HepG2 (cell line): ENCODE measurements around the gene IFNG-AS1. TPM values are rescaled to one million over a fixed set of nuclear protein-coding genes. Genes with fewer than 3 reads are reported as not detected.

Experiments
- ATAC-seq: fragments of 200-7000 bp; cut with Tn5 transposase; 3 replicates; pipeline ENCODE4 v1.9.1; 2020; ENCODE audit warnings: mild to moderate bottlenecking, moderate library complexity
- BruUV-seq: library from RNA; stranded (reverse); fragments of 400-500 nt; replicated peaks from 2 replicates; lab custom pipeline; 2021; lab: Mats Ljungman, UMichigan
- CTCF ChIA-PET: fragments of 300-600 bp; formaldehyde crosslinking; extraction: SDS; loops from one replicate; lab custom pipeline; 2021; ENCODE audit warnings: low total read pairs, inconsistent platforms, low intra/inter-chr PET ratio; lab: Yijun Ruan, JAX
- POLR2A ChIA-PET: fragments of 350-600 bp; sonication (Branson Sonifier 250); formaldehyde crosslinking; loops from one replicate; lab custom pipeline; 2020; ENCODE audit warnings: antibody characterized with exemption, inconsistent platforms; lab: Yijun Ruan, JAX
- DNase-seq: peaks from one replicate; pipeline ENCODE4 v3.0.0-alpha.2; 2015; ENCODE audit warnings: low spot score
- FAIRE-seq: peaks from 3 replicates; lab custom pipeline; 2011; peaks lifted over from hg19 to GRCh38; lab: Jason Lieb, UNC
- H2AFZ ChIP-seq: one replicate; pipeline ENCODE4 v1.6.1; 2011; ENCODE audit warnings: low read length, inconsistent platforms
- H3K27ac ChIP-seq: fragments of 300-600 bp; 3 replicates; pipeline ENCODE4 v1.8.0; 2011; ENCODE audit warnings: mixed run types, mild to moderate bottlenecking, mixed read lengths, low read length, inconsistent platforms; ENCODE audit not compliant: insufficient read depth; ENCODE audit errors: extremely low read length
- H3K27me3 ChIP-seq, 2 experiments: fragments of 200-600 bp in 1 of 2; 2 replicates in 1 of 2; 3 replicates in 1 of 2; pipeline versions ENCODE4 v1.6.0 to v1.8.0; 2011; ENCODE audit warnings: low read length in 2 of 2, mild to moderate bottlenecking in 2 of 2, moderate library complexity in 2 of 2, inconsistent platforms in 1 of 2; ENCODE audit not compliant: insufficient read depth in 2 of 2, control insufficient read depth in 1 of 2
- H3K36me3 ChIP-seq, 2 experiments: fragments of 200-600 bp in 1 of 2; replicated peaks in 1 of 2; 2 replicates in 1 of 2; 3 replicates in 1 of 2; pipeline versions ENCODE4 v1.5.1 to v1.8.0; 2011; ENCODE audit warnings: low read length in 2 of 2, inconsistent platforms in 1 of 2; ENCODE audit not compliant: insufficient read depth in 2 of 2, control insufficient read depth in 1 of 2
- H3K4me1 ChIP-seq: 2 replicates; pipeline ENCODE4 v1.5.1; 2012; ENCODE audit warnings: low read length, inconsistent platforms; ENCODE audit not compliant: insufficient read depth
- H3K4me2 ChIP-seq: 2 replicates; pipeline ENCODE4 v1.6.0; 2011; ENCODE audit warnings: low read depth, low read length, inconsistent platforms
- H3K4me3 ChIP-seq, 3 experiments: fragments of 200-600 bp in 1 of 3; sonication (generic), shearing (Covaris generic) in 1 of 3; replicated peaks in 1 of 3; 2 replicates each; pipeline ENCODE4 v1.5.1; 2011 to 2016; ENCODE audit warnings: low read length in 3 of 3, inconsistent platforms in 2 of 3, low read depth in 2 of 3, mild to moderate bottlenecking in 2 of 3, control low read depth in 1 of 3, mixed read lengths in 1 of 3; ENCODE audit not compliant: insufficient read depth in 1 of 3
- H3K79me2 ChIP-seq: one replicate; pipeline ENCODE4 v1.6.1; 2011; ENCODE audit warnings: low read length, inconsistent platforms; ENCODE audit not compliant: insufficient read depth
- H3K9ac ChIP-seq: 2 replicates; pipeline ENCODE4 v1.6.0; 2011; ENCODE audit warnings: mild to moderate bottlenecking, low read depth, low read length, inconsistent platforms; ENCODE audit not compliant: insufficient read depth
- H3K9me3 ChIP-seq: 2 replicates; pipeline ENCODE4 v1.5.1; 2012; ENCODE audit warnings: mild to moderate bottlenecking, low read length
- H4K20me1 ChIP-seq: 2 replicates; pipeline ENCODE4 v1.6.0; 2011; ENCODE audit warnings: inconsistent platforms, mild to moderate bottlenecking, low read length, moderate library complexity; ENCODE audit not compliant: insufficient read depth
- HOXA9 ChIP-seq: sonication (generic); formaldehyde crosslinking; IDR thresholded peaks from 2 replicates; pipeline ENCODE4 v1.8.1; 2022; ENCODE audit warnings: missing genetic modification reagents, mild to moderate bottlenecking, moderate library complexity, borderline replicate concordance
- KDM5A ChIP-seq: fragments of 200-600 bp; sonication (generic); IDR thresholded peaks from 2 replicates; pipeline ENCODE4 v1.7.0; 2018; ENCODE audit warnings: antibody characterized with exemption, mild to moderate bottlenecking, low read length, borderline replicate concordance
- MAFK ChIP-seq, 2 experiments: IDR thresholded peaks in 1 of 2; conservative IDR thresholded peaks in 1 of 2; 2 replicates each; pipeline ENCODE4 v1.6.1; 2011; ENCODE audit warnings: improper control_type of control experiment in 2 of 2, low read length in 2 of 2
- NFATC3 ChIP-seq: sonication (generic); formaldehyde crosslinking; IDR thresholded peaks from 2 replicates; pipeline ENCODE4 v1.5.1; 2020; ENCODE audit warnings: mild to moderate bottlenecking, missing genetic modification reagents
- PHF5A ChIP-seq: IDR thresholded peaks from one replicate; pipeline ENCODE4 v1.6.1; 2018; ENCODE audit warnings: low read depth, missing genetic modification reagents; ENCODE audit not compliant: unreplicated experiment
- SMYD3 ChIP-seq: sonication (generic); formaldehyde crosslinking; IDR thresholded peaks from 2 replicates; pipeline ENCODE4 v1.8.1; 2023; ENCODE audit warnings: mild to moderate bottlenecking, missing genetic modification reagents
- STAG1 ChIP-seq: sonication (generic); formaldehyde crosslinking; IDR thresholded peaks from 2 replicates; pipeline ENCODE4 v1.4.0; 2020; ENCODE audit warnings: missing genetic modification reagents
- ZNF33A ChIP-seq: sonication (generic); formaldehyde crosslinking; IDR thresholded peaks from 2 replicates; pipeline ENCODE4 v1.5.1; 2020; ENCODE audit warnings: missing genetic modification reagents, mild to moderate bottlenecking, moderate library complexity, borderline replicate concordance
- ZNF670 ChIP-seq: sonication (generic); formaldehyde crosslinking; IDR thresholded peaks from 2 replicates; pipeline ENCODE4 v1.8.0; 2022; ENCODE audit warnings: mild to moderate bottlenecking, missing genetic modification reagents, borderline replicate concordance
- ZNF839 ChIP-seq: sonication (generic); formaldehyde crosslinking; IDR thresholded peaks from 2 replicates; pipeline ENCODE4 v1.4.0; 2020; ENCODE audit warnings: missing genetic modification reagents, mild to moderate bottlenecking, borderline replicate concordance
- WGBS: methylation state at CpG from one replicate; pipeline ENCODE4 v1.1.6; 2017; ENCODE audit warnings: low lambda C conversion rate; 5-methylcytosine and 5-hydroxymethylcytosine counted together
- in situ Hi-C: cut with HindIII; loops from 2 replicates; pipeline ENCODE4 v1.10.0; 2017; ENCODE audit warnings: low pct_unique_long_range_greater_than_20kb; ENCODE audit not compliant: extremely low pct_ligation_motif_present
- intact Hi-C: fragments of 100-400 bp; cut with micrococcal nuclease; formaldehyde crosslinking; loops from one replicate; pipeline ENCODE4 v1.10.0; 2022; ENCODE audit not compliant: unreplicated experiment
- polyA plus RNA-seq, 8 experiments: library from polyadenylated mRNA; depleted of rRNA in 3 of 8; stranded (reverse) in 7 of 8; unstranded in 1 of 8; fragments of >200 nt; fragmentation: Illumina TruSeq in 4 of 8; extraction: Trizol in 4 of 8; gene quantifications; 2 replicates each; pipeline versions ENCODE4 v1.2.1 to v1.2.3, GENCODE V29; 2011 to 2016; ENCODE audit warnings: low read depth in 4 of 8, missing spikeins in 1 of 8, mixed read lengths in 1 of 8; ENCODE audit not compliant: insufficient read depth in 1 of 8
- total RNA-seq, 5 experiments: library from RNA; depleted of rRNA; stranded (reverse); fragments of >200 nt; fragmentation: Illumina TruSeq; extraction: Trizol; gene quantifications; 2 replicates each; pipeline ENCODE4 v1.2.3, GENCODE V29; 2016; ENCODE audit warnings: low read depth in 1 of 5
- TF ChIP-seq, protein P1 (sequence below): sonication (generic); formaldehyde crosslinking; IDR thresholded peaks from 2 replicates; pipeline ENCODE4 v1.4.0; 2020; ENCODE audit warnings: missing genetic modification reagents
- TF ChIP-seq, protein P2 (sequence below): sonication (generic); formaldehyde crosslinking; IDR thresholded peaks from 2 replicates; pipeline ENCODE4 v1.4.0; 2020; ENCODE audit warnings: missing genetic modification reagents, borderline replicate concordance

IFNG-AS1 gene
- total and polyA plus RNA-seq, 2 of the 13 experiments (the other 11 are each of a cell fraction or from before 2014, with no cell fraction given) = not detected

DNA sequence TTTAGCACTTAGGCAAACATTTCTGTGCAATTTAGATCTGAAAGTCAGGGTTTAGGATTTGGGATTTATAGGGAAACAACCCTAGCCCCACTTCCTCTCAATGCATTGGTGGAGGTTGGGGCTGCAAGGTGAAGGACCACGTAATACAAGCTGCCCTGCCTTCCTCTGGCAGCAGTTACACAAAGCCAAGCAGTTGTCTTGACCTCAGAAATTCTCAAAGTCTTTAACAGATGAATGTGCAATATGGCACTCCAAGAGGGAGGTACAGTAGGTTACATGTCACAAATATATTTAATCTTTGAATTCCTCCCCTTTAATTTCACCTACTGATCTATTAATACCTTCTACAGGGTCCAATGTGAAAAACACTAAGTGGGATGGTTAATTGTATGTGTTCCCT is 23.9 kb downstream of the IFNG-AS1 start:
- H3K9ac ChIP-seq = no peak overlapping the region
- CTCF ChIA-PET = no interaction called here
- no peak overlapping the region for H3K4me2 ChIP-seq
- no peak overlapping the region for H3K4me3 ChIP-seq
- no peaks in the 10 kb centered on the region for H4K20me1 ChIP-seq
- no peaks in the 10 kb centered on the region for H3K4me1 ChIP-seq
- no peak for TF ChIP-seq SMYD3 (CRISPR knock-in tag)
- no peak for TF ChIP-seq PHF5A (CRISPR knock-in tag)
- TF ChIP-seq, protein P1, sequence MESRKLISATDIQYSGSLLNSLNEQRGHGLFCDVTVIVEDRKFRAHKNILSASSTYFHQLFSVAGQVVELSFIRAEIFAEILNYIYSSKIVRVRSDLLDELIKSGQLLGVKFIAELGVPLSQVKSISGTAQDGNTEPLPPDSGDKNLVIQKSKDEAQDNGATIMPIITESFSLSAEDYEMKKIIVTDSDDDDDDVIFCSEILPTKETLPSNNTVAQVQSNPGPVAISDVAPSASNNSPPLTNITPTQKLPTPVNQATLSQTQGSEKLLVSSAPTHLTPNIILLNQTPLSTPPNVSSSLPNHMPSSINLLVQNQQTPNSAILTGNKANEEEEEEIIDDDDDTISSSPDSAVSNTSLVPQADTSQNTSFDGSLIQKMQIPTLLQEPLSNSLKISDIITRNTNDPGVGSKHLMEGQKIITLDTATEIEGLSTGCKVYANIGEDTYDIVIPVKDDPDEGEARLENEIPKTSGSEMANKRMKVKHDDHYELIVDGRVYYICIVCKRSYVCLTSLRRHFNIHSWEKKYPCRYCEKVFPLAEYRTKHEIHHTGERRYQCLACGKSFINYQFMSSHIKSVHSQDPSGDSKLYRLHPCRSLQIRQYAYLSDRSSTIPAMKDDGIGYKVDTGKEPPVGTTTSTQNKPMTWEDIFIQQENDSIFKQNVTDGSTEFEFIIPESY (CRISPR knock-in tag) = no peak
- no peak for TF ChIP-seq STAG1 (CRISPR knock-in tag)
- TF ChIP-seq HOXA9 (CRISPR knock-in tag) = no peak
- TF ChIP-seq, all 625 proteins: peak for 0
- intact Hi-C loops = no loop called here
- Histone ChIP-seq H3K36me3 (no peaks in the 10 kb centered on the region), H3K79me2 (no peaks in the 10 kb centered on the region), H3K27ac (no peak overlapping the region), H2AFZ (no peak overlapping the region), H3K27me3 (0 out of 5 replicates have a peak, but pooled peaks cover 0 to 2% of the 10 kb centered on the region in 2 experiments), H3K9me3 (no peaks in the 10 kb centered on the region)
- no peak for ATAC-seq
- BruUV-seq = no TSS peak
- no peak for DNase-seq
- FAIRE-seq = no peak
- POLR2A ChIA-PET = no interaction called here
- WGBS = 0% methylated on average over 1 of the region's 1 CpG
- in situ Hi-C loops = no loop called here

DNA sequence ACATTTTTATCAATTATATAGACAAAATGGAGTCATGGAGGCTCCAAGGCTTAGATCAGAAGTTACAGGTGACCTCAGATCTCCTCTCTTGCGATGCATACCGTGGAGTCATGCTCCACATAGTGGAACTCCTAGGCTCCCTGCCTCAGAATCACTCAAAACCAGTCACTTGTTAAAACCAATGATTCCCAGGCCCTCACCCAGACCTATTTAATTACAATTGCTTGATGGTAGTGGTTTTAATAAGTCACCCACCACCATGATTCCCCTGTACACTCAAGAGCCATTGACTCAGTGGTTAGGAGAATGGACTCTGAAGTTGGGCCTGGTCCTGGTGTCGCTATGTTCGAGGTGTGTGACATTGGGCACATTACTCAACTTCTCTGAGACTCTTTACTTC is 26.9 kb downstream of the IFNG-AS1 start:
- Histone ChIP-seq H3K4me1 (no peaks in the 10 kb centered on the region), H3K36me3 (no peaks in the 10 kb centered on the region), H3K9ac (no peak overlapping the region), H3K4me3 (no peak overlapping the region), H3K27me3 (no peaks in the 10 kb centered on the region), H3K9me3 (no peaks in the 10 kb centered on the region), H3K27ac (no peak overlapping the region), H2AFZ (no peak overlapping the region), H3K79me2 (no peaks in the 10 kb centered on the region), H4K20me1 (no peaks in the 10 kb centered on the region), H3K4me2 (no peak overlapping the region)
- WGBS = 0% methylated on average over 4 of the region's 4 CpGs
- FAIRE-seq (no peak), DNase-seq (no peak), ATAC-seq (no peak)
- in situ Hi-C loops = no loop called here
- BruUV-seq = no TSS peak
- intact Hi-C loops = no loop called here
- ChIA-PET POLR2A (no interaction called here), CTCF (no interaction called here)
- TF ChIP-seq KDM5A = no peak
- TF ChIP-seq ZNF670 (CRISPR knock-in tag) = no peak
- TF ChIP-seq ZNF839 (CRISPR knock-in tag) = no peak
- TF ChIP-seq NFATC3 (CRISPR knock-in tag) = no peak
- TF ChIP-seq MAFK (conservative IDR thresholded peaks at IDR 0.05 in 1 of 2, IDR thresholded peaks at IDR 0.05 in 1 of 2; ENCODE audit: low read length in 2 of 2) = no peak
- TF ChIP-seq, protein P2, sequence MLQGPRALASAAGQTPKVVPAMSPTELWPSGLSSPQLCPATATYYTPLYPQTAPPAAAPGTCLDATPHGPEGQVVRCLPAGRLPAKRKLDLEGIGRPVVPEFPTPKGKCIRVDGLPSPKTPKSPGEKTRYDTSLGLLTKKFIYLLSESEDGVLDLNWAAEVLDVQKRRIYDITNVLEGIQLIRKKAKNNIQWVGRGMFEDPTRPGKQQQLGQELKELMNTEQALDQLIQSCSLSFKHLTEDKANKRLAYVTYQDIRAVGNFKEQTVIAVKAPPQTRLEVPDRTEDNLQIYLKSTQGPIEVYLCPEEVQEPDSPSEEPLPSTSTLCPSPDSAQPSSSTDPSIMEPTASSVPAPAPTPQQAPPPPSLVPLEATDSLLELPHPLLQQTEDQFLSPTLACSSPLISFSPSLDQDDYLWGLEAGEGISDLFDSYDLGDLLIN = no peak
- TF ChIP-seq ZNF33A (CRISPR knock-in tag) = no peak
